RPMI7951 (cell line): Measurements from ENCODE around the gene SLC9A1. TPM values are rescaled to one million over a fixed set of nuclear protein-coding genes. Genes with fewer than 3 reads are reported as not detected.

Source experiments
- DNase-seq: peaks from one replicate; pipeline ENCODE4 v3.0.0-alpha.2; 2012; ENCODE audit warnings: low read depth
- total RNA-seq: library from RNA; depleted of rRNA; stranded (reverse); fragments of >200 nt; shearing (Covaris generic); gene quantifications from 2 replicates; pipeline ENCODE4 v1.2.3, GENCODE V29; 2014

Gene SLC9A1
- total RNA-seq, 1 experiment from 2014 or later = 11.1 TPM

DNA sequence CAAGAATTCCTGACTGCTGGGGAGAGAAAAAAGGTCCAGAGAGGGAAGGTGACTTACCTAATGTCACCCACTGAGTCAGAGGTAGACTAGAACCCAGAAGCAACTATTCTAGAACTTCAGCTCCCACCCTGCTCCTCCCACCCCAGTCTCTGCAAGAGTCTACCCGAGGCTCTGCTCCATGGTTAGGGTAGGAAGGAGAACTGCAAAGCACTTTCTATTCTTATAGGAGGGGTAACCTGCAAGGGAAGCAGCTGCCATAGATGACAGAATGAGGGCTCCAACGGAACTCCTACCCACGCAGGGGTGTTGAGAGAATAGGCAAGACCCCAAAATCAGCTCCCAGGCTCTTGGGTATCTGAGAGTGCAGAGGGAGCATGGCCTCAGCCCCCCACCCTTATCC is 4.3 kb downstream of the SLC9A1 start:
- no peak for DNase-seq

- DNase-seq = no peak
Observed at GRCh38 chr1:27150183-27150582, 4.7 kb downstream of the SLC9A1 start.

DNA sequence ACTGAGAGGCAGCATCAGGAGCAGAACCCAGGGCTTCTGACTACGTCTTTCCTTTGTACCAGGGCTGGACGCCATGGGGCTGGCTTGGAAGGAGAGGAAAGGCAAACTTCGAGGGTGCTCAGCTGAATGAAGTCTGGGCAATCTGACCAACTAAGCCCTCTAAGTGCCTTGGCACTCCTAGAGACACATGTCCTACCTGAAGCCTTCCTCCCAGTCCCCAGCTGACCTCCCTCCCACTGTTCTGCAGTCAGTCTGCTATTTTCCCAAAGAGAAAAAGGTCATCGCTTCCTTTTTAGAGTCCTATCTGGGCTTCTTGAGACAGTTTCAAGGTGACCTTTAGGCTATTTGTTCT is 5.2 kb downstream of the SLC9A1 start:
- no peak for DNase-seq

DNA sequence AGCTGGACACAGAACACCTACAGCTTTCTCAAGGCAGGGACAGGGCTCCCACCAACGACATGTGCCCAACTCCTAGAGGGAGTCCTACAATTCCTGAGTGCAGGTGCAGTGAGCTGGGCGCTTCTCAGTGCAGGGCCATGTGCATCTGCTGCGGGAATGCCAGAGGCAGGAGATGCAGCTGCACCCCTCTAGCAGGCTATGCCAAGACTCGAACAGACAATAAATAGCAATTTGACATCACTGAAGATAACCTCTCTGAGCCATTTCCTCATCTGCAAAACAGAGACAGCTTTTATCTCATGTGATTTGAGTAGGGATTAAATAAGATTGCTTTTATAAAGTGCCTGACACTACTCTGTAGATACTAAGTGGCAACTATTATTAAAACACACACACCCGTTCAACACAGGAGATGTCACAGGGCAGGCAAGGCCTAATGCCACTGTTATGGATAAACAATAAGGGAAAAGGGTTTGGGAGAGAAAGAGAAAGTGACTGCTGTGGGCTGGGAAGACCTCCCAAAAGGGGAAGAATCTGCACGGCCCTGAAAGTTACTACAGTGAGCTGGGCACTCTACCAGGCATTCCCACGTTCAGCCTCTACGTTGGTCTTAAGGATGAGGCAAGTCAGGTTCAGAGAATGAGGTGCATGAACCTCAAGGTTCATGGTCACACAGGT is 5.7 kb downstream of the SLC9A1 start:
- DNase-seq = no peak

DNA sequence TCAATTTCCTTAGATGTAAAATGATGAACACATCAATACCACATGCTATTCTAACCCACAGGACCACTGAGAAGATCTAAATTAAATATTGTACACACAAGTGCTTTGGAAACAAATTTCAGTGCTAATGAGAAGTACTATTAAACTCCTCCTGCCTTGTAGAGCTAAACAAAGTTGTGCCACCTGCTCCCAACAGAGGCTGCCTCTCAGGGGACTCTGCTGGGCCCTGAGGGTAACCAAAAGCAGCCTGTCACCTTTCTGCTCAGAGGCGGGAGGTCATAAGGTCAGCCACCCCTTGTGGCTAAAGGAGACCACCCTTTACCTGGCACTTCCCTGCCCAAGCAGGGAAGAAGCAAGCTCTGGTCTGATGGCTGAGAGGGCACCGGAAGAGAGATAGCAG is 6.3 kb downstream of the SLC9A1 start:
- DNase-seq = no peak

GRCh38 chr1:27147842-27148518 is 6.9 kb downstream of the SLC9A1 start:
- no peak for DNase-seq

GRCh38 chr1:27145934-27146354 is 9.0 kb downstream of the SLC9A1 start:
- DNase-seq = peak; percentile 88

GRCh38 chr1:27144920-27145661 is 9.8 kb downstream of the SLC9A1 start:
- DNase-seq = peak; percentile 63

DNA sequence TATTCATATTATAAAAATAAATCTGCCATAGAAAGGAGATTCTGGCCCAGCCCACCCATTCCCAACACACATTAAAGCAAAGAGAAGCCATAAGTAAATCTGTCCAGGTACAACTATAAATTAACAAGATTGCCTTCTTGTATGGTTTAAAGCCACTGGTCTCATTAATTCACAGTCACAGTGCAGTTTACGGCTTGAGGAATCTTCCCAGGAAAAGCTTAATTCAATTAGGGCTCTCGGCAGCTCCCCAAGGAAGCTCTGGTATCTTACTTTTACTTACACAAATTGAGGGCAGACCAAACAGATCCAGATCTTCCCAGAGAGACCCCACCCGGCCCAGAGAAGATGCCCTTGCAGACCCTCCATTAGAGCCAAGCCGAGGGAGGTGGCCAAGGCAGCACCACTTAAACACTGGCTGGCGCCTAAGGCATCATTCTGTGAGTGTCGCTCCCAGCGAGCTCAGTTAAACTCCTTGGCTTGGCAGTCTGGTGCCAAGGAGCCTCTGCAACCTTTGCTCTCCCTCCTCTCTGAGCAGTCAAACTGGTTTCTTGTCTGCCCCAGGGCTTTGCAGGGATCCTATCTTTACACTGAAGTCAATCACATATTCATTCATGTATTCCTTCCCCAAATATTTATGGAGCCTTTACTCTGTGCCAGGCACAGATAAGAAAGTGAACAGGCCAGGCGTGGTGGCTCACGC is 10.7 kb downstream of the SLC9A1 start:
- DNase-seq = no peak

GRCh38 chr1:27143401-27143800 is 11.5 kb downstream of the SLC9A1 start:
- DNase-seq = no peak

DNA sequence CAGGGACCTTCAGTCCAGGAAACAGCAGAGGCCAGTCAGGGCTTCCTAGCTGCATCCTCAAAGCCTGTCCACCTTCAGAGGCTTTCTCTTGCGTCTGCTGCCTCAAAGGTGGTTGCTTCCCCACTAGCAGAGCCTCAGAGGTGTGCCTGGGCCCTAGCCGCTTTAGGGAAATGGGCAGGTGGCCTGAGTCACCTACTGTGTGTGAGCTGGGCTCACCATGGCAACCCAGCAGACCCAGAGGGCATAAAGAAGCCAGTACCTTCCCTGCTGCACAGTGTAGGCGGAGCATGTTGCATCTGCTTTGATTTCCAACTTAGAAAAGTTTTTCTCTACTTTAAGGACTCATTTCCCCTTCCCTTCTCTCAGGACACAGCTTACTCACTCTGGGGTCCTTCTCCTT is 12.5 kb downstream of the SLC9A1 start:
- DNase-seq = no peak

- peak; percentile 31 for DNase-seq
Observed at GRCh38 chr1:27141266-27142003, 13.5 kb downstream of the SLC9A1 start.

GRCh38 chr1:27139980-27140379 is 14.9 kb downstream of the SLC9A1 start:
- no peak for DNase-seq

DNA sequence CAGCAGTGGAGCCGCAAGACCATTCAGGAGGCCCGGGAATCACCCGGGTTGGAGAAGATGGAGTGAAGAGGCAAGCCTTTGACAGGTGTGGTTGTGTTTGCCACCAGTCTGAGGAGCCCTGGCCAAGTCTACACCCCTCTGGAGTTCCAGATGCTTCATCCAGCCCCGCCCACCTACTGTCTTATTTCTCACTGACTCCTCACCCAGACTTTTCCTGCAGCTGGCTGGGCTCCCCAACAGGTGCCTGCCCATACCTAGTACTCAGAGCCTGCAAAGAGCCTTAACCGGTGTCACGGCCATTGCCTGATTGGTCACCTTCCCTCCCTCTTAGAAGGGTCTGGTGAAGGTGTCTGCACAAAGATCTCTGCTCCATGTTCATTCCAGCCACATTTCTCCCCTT is 16.0 kb downstream of the SLC9A1 start:
- DNase-seq = no peak

GRCh38 chr1:27138368-27138767 is 16.6 kb downstream of the SLC9A1 start:
- no peak for DNase-seq

DNA sequence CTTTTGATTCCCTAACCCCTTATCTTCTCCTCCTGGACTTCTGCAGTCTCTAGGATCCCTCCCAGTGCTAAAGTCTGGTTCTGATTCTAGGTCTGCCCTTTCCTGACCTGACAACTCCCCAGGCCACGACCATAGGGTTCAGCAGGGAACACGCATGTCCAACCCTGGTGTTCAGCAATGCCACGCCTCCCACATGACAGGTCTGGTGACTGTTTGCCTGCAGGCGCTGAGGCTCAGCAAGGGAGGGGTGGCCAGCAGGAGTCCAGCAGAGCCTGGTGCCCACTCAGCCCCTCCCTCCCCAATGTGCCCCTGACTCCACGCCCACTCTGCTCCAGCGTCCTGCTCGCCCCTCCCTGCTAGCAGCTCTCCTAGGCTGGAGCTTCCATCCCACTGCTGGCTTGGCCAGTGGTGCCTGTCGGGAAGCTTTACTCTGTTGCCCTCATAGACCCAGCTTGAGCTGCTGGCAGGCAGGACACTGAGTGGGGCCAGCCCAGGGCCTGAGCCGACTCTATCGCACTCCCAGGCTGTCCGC is 17.3 kb downstream of the SLC9A1 start:
- DNase-seq = peak; percentile 79

DNA sequence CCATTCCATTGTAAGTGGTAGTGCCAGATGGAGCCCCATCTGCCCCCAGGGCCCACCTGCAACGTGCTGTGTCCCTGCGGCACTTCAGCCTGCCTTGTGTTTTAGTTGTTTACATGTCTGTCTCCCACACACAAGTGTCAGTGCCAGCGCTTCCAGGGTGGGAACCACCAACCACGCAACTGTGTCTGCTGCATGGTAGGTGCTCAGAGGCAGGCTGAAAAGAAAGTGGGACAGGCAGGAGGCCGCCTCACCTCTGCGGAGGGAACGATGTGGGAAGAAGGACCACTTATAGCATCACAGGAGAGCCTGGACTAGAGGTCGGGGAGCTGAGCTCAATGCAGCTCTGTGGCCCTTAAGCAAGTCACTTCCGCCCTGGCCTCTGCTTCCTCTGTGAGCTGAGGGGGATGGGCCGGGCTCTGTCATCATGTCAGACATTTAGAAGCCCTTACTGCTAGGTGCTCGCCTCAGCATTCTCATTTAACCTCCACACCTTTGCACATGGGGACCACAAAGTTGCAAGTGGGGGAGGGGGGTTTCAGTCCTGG is 17.9 kb downstream of the SLC9A1 start:
- DNase-seq = no peak

GRCh38 chr1:27136236-27136551 is 18.7 kb downstream of the SLC9A1 start:
- no peak for DNase-seq

- no peak for DNase-seq
Observed at GRCh38 chr1:27135541-27136235, 19.2 kb downstream of the SLC9A1 start.

DNA sequence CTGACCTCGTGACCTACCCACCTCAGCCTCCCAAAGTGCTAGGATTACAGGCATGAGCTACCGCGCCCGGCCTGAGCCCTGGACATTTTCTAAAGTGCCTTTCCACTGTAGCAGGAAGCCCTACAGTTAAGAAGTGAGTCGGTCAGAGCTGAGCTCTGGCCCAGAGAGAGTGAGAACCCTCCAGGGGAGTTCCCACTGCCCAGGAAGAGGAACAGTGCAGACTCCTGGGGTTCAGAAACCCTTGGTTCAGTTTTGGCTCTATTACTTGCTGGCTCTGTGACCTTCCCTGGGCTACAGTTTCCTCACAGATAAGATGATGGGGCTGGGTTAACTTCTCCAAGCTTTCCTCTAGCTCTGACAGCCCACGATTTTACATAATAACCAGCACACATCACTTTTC is 20.9 kb downstream of the SLC9A1 start:
- no peak for DNase-seq

DNA sequence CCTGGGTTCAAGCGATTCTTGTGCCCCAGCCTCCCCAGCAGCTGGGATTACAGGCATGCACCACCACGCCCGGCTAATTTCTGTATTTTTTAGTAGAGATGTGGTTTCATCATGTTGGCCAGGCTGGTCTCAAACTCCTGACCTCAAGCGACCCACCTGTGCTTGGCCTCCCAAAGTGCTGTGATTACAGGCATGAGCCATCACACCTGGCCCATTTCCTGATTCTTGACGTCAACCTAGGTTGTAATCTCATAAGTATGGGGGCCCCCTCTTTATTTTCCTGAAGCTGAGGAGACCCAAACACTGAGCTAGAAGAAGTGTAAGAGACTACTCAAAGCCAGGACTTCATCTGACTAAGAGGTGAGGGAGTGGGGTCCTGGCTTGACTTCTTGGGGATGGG is 21.8 kb downstream of the SLC9A1 start:
- no peak for DNase-seq
